Tibial nerve (tissue), 3 donors: Measurements from ENCODE around the gene DMXL1.

Experiments
- POLR2A ChIP-seq, 2 donors: fragments of 450-650 bp; IDR thresholded peaks; one replicate each; pipeline ENCODE4 v1.6.1; 2017; ENCODE audit warnings: antibody characterized with exemption in 2 of 2, mild to moderate bottlenecking in 2 of 2, moderate library complexity in 2 of 2
- TF ChIP-seq, protein P1 (sequence below), 5 experiments: fragments of 200-600 bp in 3 of 5; fragments of 450-650 bp in 2 of 5; sonication (generic) in 3 of 5; IDR thresholded peaks; one replicate each; pipeline ENCODE4 v1.5.1; 2016 to 2019; ENCODE audit warnings: antibody characterized with exemption in 5 of 5, mild to moderate bottlenecking in 3 of 5, moderate library complexity in 2 of 5

DNA sequence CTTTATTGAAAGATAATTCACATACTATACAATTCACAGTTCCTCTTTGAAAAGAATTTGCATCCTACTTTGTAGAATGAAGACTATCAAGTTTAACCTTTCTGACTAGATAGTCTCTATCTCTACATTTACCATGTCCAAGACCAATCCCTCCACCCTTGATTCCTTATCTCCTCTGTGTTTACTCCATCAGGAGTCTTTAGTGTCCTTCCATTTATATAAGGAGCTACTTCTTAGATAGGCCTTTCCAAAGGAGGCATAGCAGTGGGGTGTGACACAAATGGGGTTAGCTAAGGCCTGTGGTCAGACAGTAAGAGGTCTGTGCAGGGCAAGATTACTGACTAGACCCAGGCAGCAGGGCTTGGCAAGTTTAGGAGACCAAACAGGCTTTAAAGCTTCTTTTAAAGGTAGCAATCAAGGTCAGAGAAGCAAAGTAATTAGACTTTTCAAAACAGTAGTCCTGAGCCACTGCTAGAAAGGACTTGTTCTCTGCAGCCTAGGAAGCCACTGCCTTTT, 11.1 kb upstream of the DMXL1 start:
- TF ChIP-seq, protein P1, sequence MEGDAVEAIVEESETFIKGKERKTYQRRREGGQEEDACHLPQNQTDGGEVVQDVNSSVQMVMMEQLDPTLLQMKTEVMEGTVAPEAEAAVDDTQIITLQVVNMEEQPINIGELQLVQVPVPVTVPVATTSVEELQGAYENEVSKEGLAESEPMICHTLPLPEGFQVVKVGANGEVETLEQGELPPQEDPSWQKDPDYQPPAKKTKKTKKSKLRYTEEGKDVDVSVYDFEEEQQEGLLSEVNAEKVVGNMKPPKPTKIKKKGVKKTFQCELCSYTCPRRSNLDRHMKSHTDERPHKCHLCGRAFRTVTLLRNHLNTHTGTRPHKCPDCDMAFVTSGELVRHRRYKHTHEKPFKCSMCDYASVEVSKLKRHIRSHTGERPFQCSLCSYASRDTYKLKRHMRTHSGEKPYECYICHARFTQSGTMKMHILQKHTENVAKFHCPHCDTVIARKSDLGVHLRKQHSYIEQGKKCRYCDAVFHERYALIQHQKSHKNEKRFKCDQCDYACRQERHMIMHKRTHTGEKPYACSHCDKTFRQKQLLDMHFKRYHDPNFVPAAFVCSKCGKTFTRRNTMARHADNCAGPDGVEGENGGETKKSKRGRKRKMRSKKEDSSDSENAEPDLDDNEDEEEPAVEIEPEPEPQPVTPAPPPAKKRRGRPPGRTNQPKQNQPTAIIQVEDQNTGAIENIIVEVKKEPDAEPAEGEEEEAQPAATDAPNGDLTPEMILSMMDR (IDR thresholded peaks at IDR 0.05) = no peak
- no peak for TF ChIP-seq POLR2A (IDR thresholded peaks at IDR 0.05)
